Measurements from ENCODE around the gene TOMM5.

The TOMM5 gene

DNA sequence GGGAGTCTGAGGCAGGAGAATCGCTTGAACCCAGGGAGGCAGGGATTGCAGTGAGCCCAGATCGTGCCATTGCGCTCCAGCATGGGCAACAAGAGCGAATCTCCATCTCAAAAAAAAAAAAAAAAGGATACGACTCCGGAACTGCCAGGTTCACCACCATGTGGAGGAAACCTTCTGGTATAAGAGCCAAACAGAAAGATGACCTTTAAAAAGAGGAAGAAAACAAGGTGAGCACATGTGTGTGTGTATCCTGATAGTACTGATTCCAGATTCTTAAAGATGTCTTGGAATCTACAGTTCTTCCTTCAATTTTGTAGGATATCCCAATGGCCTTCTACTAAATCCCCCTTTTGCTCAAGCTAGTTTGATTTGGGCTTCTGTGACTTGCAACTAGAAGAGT lies 49.9 kb downstream of the TOMM5 start:
- peaks cover 16% of the 10 kb centered on the region for H3K36me3 ChIP-seq (replicated peaks)
- in situ Hi-C loops (cut with HindIII; ENCODE audit: low pct_ligation_motif_present, low sequenced_read_pairs), result no loop called here
- H3K27ac ChIP-seq, result no peak overlapping the region
- TF ChIP-seq, protein P1, sequence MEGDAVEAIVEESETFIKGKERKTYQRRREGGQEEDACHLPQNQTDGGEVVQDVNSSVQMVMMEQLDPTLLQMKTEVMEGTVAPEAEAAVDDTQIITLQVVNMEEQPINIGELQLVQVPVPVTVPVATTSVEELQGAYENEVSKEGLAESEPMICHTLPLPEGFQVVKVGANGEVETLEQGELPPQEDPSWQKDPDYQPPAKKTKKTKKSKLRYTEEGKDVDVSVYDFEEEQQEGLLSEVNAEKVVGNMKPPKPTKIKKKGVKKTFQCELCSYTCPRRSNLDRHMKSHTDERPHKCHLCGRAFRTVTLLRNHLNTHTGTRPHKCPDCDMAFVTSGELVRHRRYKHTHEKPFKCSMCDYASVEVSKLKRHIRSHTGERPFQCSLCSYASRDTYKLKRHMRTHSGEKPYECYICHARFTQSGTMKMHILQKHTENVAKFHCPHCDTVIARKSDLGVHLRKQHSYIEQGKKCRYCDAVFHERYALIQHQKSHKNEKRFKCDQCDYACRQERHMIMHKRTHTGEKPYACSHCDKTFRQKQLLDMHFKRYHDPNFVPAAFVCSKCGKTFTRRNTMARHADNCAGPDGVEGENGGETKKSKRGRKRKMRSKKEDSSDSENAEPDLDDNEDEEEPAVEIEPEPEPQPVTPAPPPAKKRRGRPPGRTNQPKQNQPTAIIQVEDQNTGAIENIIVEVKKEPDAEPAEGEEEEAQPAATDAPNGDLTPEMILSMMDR (IDR thresholded peaks at IDR 0.05; ENCODE audit: low read depth, low read length, missing control alignments), result no peak
- no peak for DNase-seq
- H3K27me3 ChIP-seq (replicated peaks), result no peaks in the 10 kb centered on the region
- H3K4me3 ChIP-seq (ENCODE audit: low read depth, low read length), result no peak overlapping the region

DNA sequence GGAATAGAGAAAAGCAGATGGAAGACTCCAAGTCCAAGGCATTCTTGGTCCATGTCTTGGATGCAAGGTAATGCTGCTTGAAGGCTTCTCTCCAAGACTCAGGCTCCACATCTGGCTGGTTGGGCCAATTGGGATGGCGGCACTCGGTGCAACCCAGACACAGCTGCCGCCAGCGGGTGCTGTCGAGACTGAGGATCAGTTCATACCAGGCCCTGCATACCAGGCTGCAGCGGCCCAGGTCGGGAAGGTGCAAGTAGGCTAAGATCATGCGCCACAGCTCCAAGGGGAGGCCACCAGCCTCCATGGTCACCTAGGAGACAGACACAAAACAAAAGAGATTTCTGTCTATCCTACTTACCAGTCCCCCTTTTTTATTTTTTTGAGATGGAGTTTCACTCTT lies 50.9 kb downstream of the TOMM5 start:
- TF ChIP-seq, protein P1 (IDR thresholded peaks at IDR 0.05; ENCODE audit: low read depth, low read length, missing control alignments), result no peak
- DNase-seq, result no peak
- no peak overlapping the region for H3K4me3 ChIP-seq (ENCODE audit: low read depth, low read length)
- in situ Hi-C loops (cut with HindIII; ENCODE audit: low pct_ligation_motif_present, low sequenced_read_pairs), result no loop called here
- H3K27ac ChIP-seq, result no peak overlapping the region
- H3K36me3 ChIP-seq (replicated peaks), result peaks cover 22% of the 10 kb centered on the region
- H3K27me3 ChIP-seq (replicated peaks), result no peaks in the 10 kb centered on the region

DNA sequence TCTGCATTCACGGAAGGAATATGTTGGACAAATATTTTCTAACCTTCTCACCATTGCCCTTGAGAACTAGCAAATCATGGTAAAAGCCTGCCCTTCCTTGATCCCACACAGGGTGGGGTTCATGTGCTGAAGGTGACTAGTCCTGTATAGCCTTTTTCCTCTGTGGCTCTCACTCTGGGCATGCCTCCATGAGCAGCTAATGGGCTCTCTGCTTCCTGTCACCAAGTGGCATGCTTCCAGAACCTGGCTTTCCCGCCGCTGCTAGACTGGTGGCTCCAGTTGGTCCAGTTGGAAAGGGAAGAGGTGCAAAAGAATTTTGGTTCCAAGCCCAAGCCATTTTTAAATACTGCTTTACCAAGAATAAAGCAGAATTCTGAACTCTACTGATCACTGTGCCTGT lies 51.8 kb downstream of the TOMM5 start:
- TF ChIP-seq, protein P1 (IDR thresholded peaks at IDR 0.05; ENCODE audit: low read depth, low read length, missing control alignments), result no peak
- Histone ChIP-seq H3K4me3 (ENCODE audit: low read depth, low read length) (no peak overlapping the region), H3K27me3 (replicated peaks) (no peaks in the 10 kb centered on the region), H3K27ac (no peak overlapping the region), H3K36me3 (replicated peaks) (peaks cover 25% of the 10 kb centered on the region)
- in situ Hi-C loops (cut with HindIII; ENCODE audit: low pct_ligation_motif_present, low sequenced_read_pairs), result no loop called here
- DNase-seq, result no peak

DNA sequence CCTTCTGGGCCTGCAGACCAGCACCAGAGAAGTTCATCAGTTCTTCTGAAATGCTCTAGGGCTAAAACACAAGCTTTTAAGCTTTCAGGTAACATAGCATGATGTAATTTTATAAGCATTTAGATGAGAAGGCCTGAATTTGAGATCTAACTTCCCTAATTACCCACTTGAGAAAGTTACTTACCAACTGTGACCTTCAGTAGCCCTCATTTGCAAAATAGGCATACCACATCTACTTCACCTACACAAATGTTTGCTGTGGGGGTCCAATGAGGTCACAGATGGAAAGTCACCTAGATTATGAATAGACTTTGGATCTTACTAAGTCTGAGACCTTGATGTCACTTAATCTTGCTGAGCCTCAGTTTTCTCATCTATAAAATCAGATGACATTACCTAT lies 52.8 kb downstream of the TOMM5 start:
- TF ChIP-seq, protein P1 (IDR thresholded peaks at IDR 0.05; ENCODE audit: low read depth, low read length, missing control alignments), result no peak
- no peak overlapping the region for H3K27ac ChIP-seq
- in situ Hi-C loops (cut with HindIII; ENCODE audit: low pct_ligation_motif_present, low sequenced_read_pairs), result no loop called here

More for the DNA sequence above, 52.8 kb downstream of the TOMM5 start:
- Histone ChIP-seq H3K4me3 (ENCODE audit: low read depth, low read length) (no peak overlapping the region), H3K27me3 (replicated peaks) (no peaks in the 10 kb centered on the region), H3K36me3 (replicated peaks) (peaks cover 25% of the 10 kb centered on the region)
- DNase-seq, result no peak

All from brain microvascular endothelial cell (primary cell).